H9 (cell line): Measurements from ENCODE around the gene TMEM201. TPM values are rescaled to one million over a fixed set of nuclear protein-coding genes. Genes with fewer than 3 reads are reported as not detected.

Source experiments
- DNase-seq: peaks from one replicate; pipeline ENCODE4 v3.0.0-alpha.2; 2017
- H2AFZ ChIP-seq: one replicate; pipeline ENCODE4 v1.6.1; 2013; ENCODE audit warnings: mild to moderate bottlenecking, low read length, control low read depth, moderate library complexity
- H2AK5ac ChIP-seq: 2 replicates; pipeline ENCODE4 v1.6.1; 2013; ENCODE audit warnings: low read length, control low read depth, mixed read lengths; ENCODE audit not compliant: insufficient read length
- H2BK120ac ChIP-seq: one replicate; pipeline ENCODE4 v1.6.1; 2013; ENCODE audit warnings: low read depth, mild to moderate bottlenecking, low read length, control low read depth, inconsistent platforms; ENCODE audit not compliant: poor library complexity, severe bottlenecking
- H2BK12ac ChIP-seq: 2 replicates; pipeline ENCODE4 v1.6.1; 2013; ENCODE audit warnings: low read length, control low read depth, mixed read lengths, low read depth; ENCODE audit not compliant: insufficient read length
- H2BK15ac ChIP-seq: 2 replicates; pipeline ENCODE4 v1.6.1; 2013; ENCODE audit warnings: low read depth, low read length, control low read depth
- H2BK20ac ChIP-seq: one replicate; pipeline ENCODE4 v1.6.1; 2013; ENCODE audit warnings: low read depth, mild to moderate bottlenecking, low read length, control low read depth, inconsistent platforms; ENCODE audit not compliant: poor library complexity, severe bottlenecking
- H2BK5ac ChIP-seq: 2 replicates; pipeline ENCODE4 v1.6.1; 2013; ENCODE audit warnings: low read length, control low read depth, mixed read lengths; ENCODE audit not compliant: insufficient read length
- H3K14ac ChIP-seq: 2 replicates; pipeline ENCODE4 v1.6.1; 2013; ENCODE audit warnings: low read length, control low read depth; ENCODE audit not compliant: insufficient read depth
- H3K18ac ChIP-seq: 2 replicates; pipeline ENCODE4 v1.6.1; 2013; ENCODE audit warnings: low read depth, mild to moderate bottlenecking, mixed read lengths, low read length, control low read depth; ENCODE audit not compliant: insufficient read length
- H3K23ac ChIP-seq: 2 replicates; pipeline ENCODE4 v1.6.1; 2013; ENCODE audit warnings: low read length, control low read depth, mixed read lengths, low read depth; ENCODE audit not compliant: insufficient read length
- H3K23me2 ChIP-seq: 2 replicates; pipeline ENCODE4 v1.6.1; 2013; ENCODE audit warnings: low read depth, mild to moderate bottlenecking, mixed read lengths, low read length, control low read depth; ENCODE audit not compliant: insufficient read length, poor library complexity, severe bottlenecking
- H3K27ac ChIP-seq: 2 replicates; pipeline ENCODE4 v1.5.1; 2013; ENCODE audit warnings: low read length, control low read depth, mixed read lengths, low read depth; ENCODE audit not compliant: insufficient read length
- H3K27me3 ChIP-seq: 2 replicates; pipeline ENCODE4 v1.6.1; 2013; ENCODE audit warnings: low read length, control low read depth, inconsistent platforms; ENCODE audit not compliant: insufficient read depth
- H3K4ac ChIP-seq: 2 replicates; pipeline ENCODE4 v1.6.1; 2013; ENCODE audit warnings: low read depth, mild to moderate bottlenecking, control low read depth, inconsistent platforms, low read length, moderate library complexity
- H3K4me1 ChIP-seq: 2 replicates; pipeline ENCODE4 v1.6.1; 2013; ENCODE audit warnings: low read length, control low read depth, inconsistent platforms; ENCODE audit not compliant: insufficient read depth
- H3K4me2 ChIP-seq: 2 replicates; pipeline ENCODE4 v1.6.1; 2013; ENCODE audit warnings: low read length, control low read depth, mixed read lengths; ENCODE audit not compliant: insufficient read length, insufficient read depth
- H3K56ac ChIP-seq: 2 replicates; pipeline ENCODE4 v1.6.1; 2013; ENCODE audit warnings: low read depth, mild to moderate bottlenecking, mixed read lengths, low read length, control low read depth; ENCODE audit not compliant: insufficient read length
- H3K79me1 ChIP-seq: 2 replicates; pipeline ENCODE4 v1.6.1; 2013; ENCODE audit warnings: low read depth, mild to moderate bottlenecking, moderate library complexity, low read length, control low read depth, inconsistent platforms; ENCODE audit not compliant: insufficient read depth, poor library complexity, severe bottlenecking
- H3K79me2 ChIP-seq: 2 replicates; pipeline ENCODE4 v1.6.1; 2013; ENCODE audit warnings: low read length, control low read depth, inconsistent platforms; ENCODE audit not compliant: insufficient read depth
- H3K9ac ChIP-seq: 2 replicates; pipeline ENCODE4 v1.6.1; 2013; ENCODE audit warnings: low read length, control low read depth, mixed read lengths; ENCODE audit not compliant: insufficient read length; ENCODE audit errors: extremely low read depth
- H3K9me3 ChIP-seq: one replicate; pipeline ENCODE4 v1.6.1; 2013; ENCODE audit warnings: low read depth, low read length, inconsistent platforms; ENCODE audit not compliant: control insufficient read depth
- H3T11ph ChIP-seq: one replicate; pipeline ENCODE4 v1.6.1; 2013; ENCODE audit warnings: mild to moderate bottlenecking, low read length, control low read depth, inconsistent platforms
- H4K20me1 ChIP-seq: one replicate; pipeline ENCODE4 v1.6.1; 2013; ENCODE audit not compliant: control insufficient read depth, insufficient read length, insufficient read depth
- H4K5ac ChIP-seq: 2 replicates; pipeline ENCODE4 v1.6.1; 2013; ENCODE audit warnings: low read depth, mild to moderate bottlenecking, mixed read lengths, low read length, control low read depth; ENCODE audit not compliant: insufficient read length
- H4K8ac ChIP-seq: replicated peaks from 2 replicates; pipeline ENCODE4 v1.6.1; 2013; ENCODE audit warnings: low read length, control low read depth, mixed read lengths, low read depth; ENCODE audit not compliant: insufficient read length
- H4K91ac ChIP-seq: 2 replicates; pipeline ENCODE4 v1.6.1; 2013; ENCODE audit warnings: low read depth, mild to moderate bottlenecking, moderate library complexity, mixed read lengths, low read length, control low read depth; ENCODE audit not compliant: insufficient read length
- H3K27ac Mint-ChIP-seq, 3 experiments: 2 replicates in 2 of 3; 3 replicates in 1 of 3; pipeline ENCODE4 v1.8.0; 2020 to 2021; ENCODE audit warnings: mixed read lengths in 3 of 3, mild to moderate bottlenecking in 1 of 3, moderate library complexity in 1 of 3
- H3K27me3 Mint-ChIP-seq: 2 replicates; pipeline ENCODE4 v1.8.0; 2021; ENCODE audit warnings: low read depth, mild to moderate bottlenecking, moderate library complexity, mixed read lengths
- H3K36me3 Mint-ChIP-seq, 3 experiments: 2 replicates in 2 of 3; 3 replicates in 1 of 3; pipeline ENCODE4 v1.8.0; 2020 to 2021; ENCODE audit warnings: low read depth in 3 of 3, mixed read lengths in 3 of 3; ENCODE audit not compliant: insufficient read depth in 1 of 3
- H3K4me1 Mint-ChIP-seq, 2 experiments: 2 replicates each; pipeline ENCODE4 v1.8.0; 2020; ENCODE audit warnings: mixed read lengths in 2 of 2
- H3K4me3 Mint-ChIP-seq, 2 experiments: 2 replicates in 1 of 2; 3 replicates in 1 of 2; pipeline ENCODE4 v1.8.0; 2020 to 2021; ENCODE audit warnings: mild to moderate bottlenecking in 2 of 2, mixed read lengths in 2 of 2, moderate library complexity in 1 of 2
- H3K9me3 Mint-ChIP-seq, 2 experiments: 2 replicates in 1 of 2; 3 replicates in 1 of 2; pipeline ENCODE4 v1.8.0; 2020; ENCODE audit warnings: mild to moderate bottlenecking in 2 of 2, mixed read lengths in 2 of 2, moderate library complexity in 1 of 2
- CTCF ChIP-seq: fragments of 200-600 bp; sonication (generic); conservative IDR thresholded peaks from 3 replicates; pipeline ENCODE4 v1.8.0; 2021; ENCODE audit warnings: antibody characterized with exemption, mild to moderate bottlenecking
- WGBS: extraction: QIAGEN DNeasy Blood & Tissue Kit; methylation state at CpG from one replicate; pipeline ENCODE4 v1.1.7; 2013; ENCODE audit warnings: missing lambda C conversion rate, low lambda C conversion rate, mixed read lengths; ENCODE audit not compliant: insufficient read length; ENCODE audit errors: extremely low coverage; 5-methylcytosine and 5-hydroxymethylcytosine counted together
- total RNA-seq: library from RNA; stranded (reverse); gene quantifications from 2 replicates; pipeline ENCODE4 v1.2.1, GENCODE V29; 2021

TMEM201 gene
- total RNA-seq, 1 experiment from 2014 or later = 31.0 TPM

GRCh38 chr1:9654834-9655723, 66.4 kb downstream of the TMEM201 start:
- Histone ChIP-seq H3K23me2 (peaks cover 10% of the 10 kb centered on the region), H4K8ac (no peak overlapping the region), H3K79me2 (no peaks in the 10 kb centered on the region), H3K18ac (no peak overlapping the region), H3K9ac (no peak overlapping the region), H4K91ac (no peak overlapping the region), H2BK20ac (no peak overlapping the region), H2BK120ac (no peak overlapping the region), H3K4me1 (no peaks in the 10 kb centered on the region), H3K27me3 (peaks cover 9% of the 10 kb centered on the region; the same call in 1 of the 2 replicates), H3K79me1 (no peaks in the 10 kb centered on the region), H2BK15ac (no peak overlapping the region), H2AK5ac (no peak overlapping the region), H2AFZ (no peak overlapping the region), H4K20me1 (no peaks in the 10 kb centered on the region), H3K56ac (no peak overlapping the region), H3K23ac (no peak overlapping the region), H3K14ac (no peak overlapping the region), H2BK5ac (no peak overlapping the region), H3T11ph (no peak overlapping the region), H3K9me3 (no peaks in the 10 kb centered on the region), H3K4me2 (no peak overlapping the region), H3K27ac (no peak overlapping the region), H3K4ac (no peak overlapping the region), H2BK12ac (no peak overlapping the region), H4K5ac (no peak overlapping the region)
- H3K9me3 Mint-ChIP-seq = no peaks in the 10 kb centered on the region; a peak in 1 of 5 replicates
- DNase-seq = no peak
- H3K27me3 Mint-ChIP-seq = peaks cover 49% of the 10 kb centered on the region
- no peak overlapping the region for H3K27ac Mint-ChIP-seq
- H3K4me1 Mint-ChIP-seq = peaks cover 6 to 13% of the 10 kb centered on the region in 2 experiments; a peak in 3 of 4 replicates
- no peak for TF ChIP-seq CTCF
- H3K4me3 Mint-ChIP-seq = no peak overlapping the region
- H3K36me3 Mint-ChIP-seq = no peaks in the 10 kb centered on the region
- no CpG with 5 or more reads among the region's 16 CpGs for WGBS
